Measurements from ENCODE around the gene CLCN7. TPM values are rescaled to one million over a fixed set of nuclear protein-coding genes. Genes with fewer than 3 reads are reported as not detected.

Gene CLCN7
- total RNA-seq, 2 experiments from 2014 or later, result 31.1 to 62.4 TPM

- ChIA-PET POLR2A (no interaction called here), CTCF (ENCODE audit: unreplicated experiment) (no interaction called here)
- Histone ChIP-seq H3K4me2 (ENCODE audit: low read length) (no peak overlapping the region), H3K27ac (ENCODE audit: low read depth, low read length, poor library complexity, severe bottlenecking) (no peak overlapping the region), H3K9me3 (ENCODE audit: low read length) (no peaks in the 10 kb centered on the region), H3K79me2 (ENCODE audit: insufficient read depth, low read depth, low read length) (no peaks in the 10 kb centered on the region; the same call in 1 of the 2 replicates), H4K20me1 (ENCODE audit: insufficient read depth, low read length) (peaks cover 4% of the 10 kb centered on the region; the same call in 1 of the 2 replicates), H3K4me1 (ENCODE audit: insufficient read depth, low read length, poor library complexity, severe bottlenecking) (peaks cover 5% of the 10 kb centered on the region), H3K4me3 (ENCODE audit: low read depth, low read length, poor library complexity, severe bottlenecking) (no peak overlapping the region), H3K9me2 (ENCODE audit: insufficient read depth, low read length) (no peaks in the 10 kb centered on the region), H3K36me3 (ENCODE audit: insufficient read depth, low read length) (peaks cover 15% of the 10 kb centered on the region), H2AFZ (ENCODE audit: low read length) (no peak overlapping the region)
- TF ChIP-seq EZH2phosphoT487 (IDR thresholded peaks at IDR 0.05; ENCODE audit: borderline replicate concordance, low read depth, low read length), result no peak
- no peak for TF ChIP-seq CTCF (conservative IDR thresholded peaks at IDR 0.05; ENCODE audit: low read length)
- intact Hi-C loops (cut with micrococcal nuclease; ENCODE audit: unreplicated experiment), result no loop called here
- no TSS peak for BruUV-seq (replicated peaks)
- DNase-seq (ENCODE audit: low spot score), result no peak
These were observed 71.8 kb downstream of the CLCN7 start for GRCh38 chr16:1403036-1403435.

GRCh38 chr16:1401758-1402154, 73.1 kb downstream of the CLCN7 start:
- Histone ChIP-seq H3K4me2 (ENCODE audit: low read length) (no peak overlapping the region), H3K36me3 (ENCODE audit: insufficient read depth, low read length) (peaks cover 15% of the 10 kb centered on the region), H3K4me3 (ENCODE audit: low read depth, low read length, poor library complexity, severe bottlenecking) (no peak overlapping the region), H3K4me1 (ENCODE audit: insufficient read depth, low read length, poor library complexity, severe bottlenecking) (no peaks in the 10 kb centered on the region), H3K79me2 (ENCODE audit: insufficient read depth, low read depth, low read length) (no peaks in the 10 kb centered on the region), H3K27ac (ENCODE audit: low read depth, low read length, poor library complexity, severe bottlenecking) (no peak overlapping the region), H3K9me2 (ENCODE audit: insufficient read depth, low read length) (no peaks in the 10 kb centered on the region), H2AFZ (ENCODE audit: low read length) (no peak overlapping the region), H4K20me1 (ENCODE audit: insufficient read depth, low read length) (no peaks in the 10 kb centered on the region), H3K9me3 (ENCODE audit: low read length) (no peaks in the 10 kb centered on the region)
- ChIA-PET POLR2A (no interaction called here), CTCF (ENCODE audit: unreplicated experiment) (no interaction called here)
- TF ChIP-seq CTCF (conservative IDR thresholded peaks at IDR 0.05; ENCODE audit: low read length), result 0 out of 2 replicates have a peak, but pooled peaks have one; percentile 5
- no peak for TF ChIP-seq EZH2phosphoT487 (IDR thresholded peaks at IDR 0.05; ENCODE audit: borderline replicate concordance, low read depth, low read length)
- intact Hi-C loops (cut with micrococcal nuclease; ENCODE audit: unreplicated experiment), result no loop called here
- no TSS peak for BruUV-seq (replicated peaks)
- DNase-seq (ENCODE audit: low spot score), result no peak

- Histone ChIP-seq H2AFZ (ENCODE audit: low read length) (no peak overlapping the region), H3K4me2 (ENCODE audit: low read length) (no peak overlapping the region), H4K20me1 (ENCODE audit: insufficient read depth, low read length) (no peaks in the 10 kb centered on the region), H3K4me1 (ENCODE audit: insufficient read depth, low read length, poor library complexity, severe bottlenecking) (no peaks in the 10 kb centered on the region), H3K9me3 (ENCODE audit: low read length) (no peaks in the 10 kb centered on the region), H3K4me3 (ENCODE audit: low read depth, low read length, poor library complexity, severe bottlenecking) (no peak overlapping the region), H3K27ac (ENCODE audit: low read depth, low read length, poor library complexity, severe bottlenecking) (no peak overlapping the region), H3K9me2 (ENCODE audit: insufficient read depth, low read length) (no peaks in the 10 kb centered on the region), H3K79me2 (ENCODE audit: insufficient read depth, low read depth, low read length) (no peaks in the 10 kb centered on the region), H3K36me3 (ENCODE audit: insufficient read depth, low read length) (peaks cover 15% of the 10 kb centered on the region)
- intact Hi-C loops (cut with micrococcal nuclease; ENCODE audit: unreplicated experiment), result no loop called here
- ChIA-PET POLR2A (no interaction called here), CTCF (ENCODE audit: unreplicated experiment) (no interaction called here)
- TF ChIP-seq EZH2phosphoT487 (IDR thresholded peaks at IDR 0.05; ENCODE audit: borderline replicate concordance, low read depth, low read length) (no peak), CTCF (conservative IDR thresholded peaks at IDR 0.05; ENCODE audit: low read length) (0 out of 2 replicates have a peak, but pooled peaks have one; percentile 25)
- DNase-seq (ENCODE audit: low spot score), result no peak
- BruUV-seq (replicated peaks), result no TSS peak
These were observed 73.6 kb downstream of the CLCN7 start for GRCh38 chr16:1401061-1401757.
